Activated naive CD4-positive, alpha-beta T cell treated with anti-CD3 and anti-CD28 coated beads, Interleukin-2, amount 50 U/mL, for 72 hours (primary cell): ENCODE results near the gene MYRIP. TPM values are rescaled to one million over a fixed set of nuclear protein-coding genes. Genes with fewer than 3 reads are reported as not detected.

Experiments
- ATAC-seq, 2 donors: fragments of 150-1000 bp; cut with Tn5 transposase; 2 replicates each; pipeline ENCODE4 v1.10.0; 2021; ENCODE audit warnings: mild to moderate bottlenecking in 2 of 2, moderate library complexity in 2 of 2
- DNase-seq, 2 donors: peaks; one replicate each; pipeline ENCODE4 v3.0.0; 2021 to 2022; ENCODE audit warnings: low spot score in 2 of 2
- H3K27ac Mint-ChIP-seq, 2 donors: one replicate each; pipeline ENCODE4 v1.8.0; 2022; ENCODE audit warnings: mild to moderate bottlenecking in 2 of 2, mixed read lengths in 2 of 2
- H3K36me3 Mint-ChIP-seq, 2 donors: one replicate each; pipeline ENCODE4 v1.8.0; 2022; ENCODE audit warnings: mixed read lengths in 2 of 2
- H3K9me3 Mint-ChIP-seq, 2 donors: one replicate each; pipeline ENCODE4 v1.8.0; 2022; ENCODE audit warnings: mixed read lengths in 2 of 2
- total RNA-seq, 2 donors: library from RNA; stranded (reverse); gene quantifications; one replicate each; pipeline ENCODE4 v1.2.3, GENCODE V29; 2022

MYRIP gene
- total RNA-seq, 2 donors from 2014 or later, result not detected

GRCh38 chr3:40185029-40185695, 375.8 kb downstream of the MYRIP start:
- DNase-seq (no peak), ATAC-seq (no peak)
- H3K9me3 Mint-ChIP-seq, result no peaks in the 10 kb centered on the region
- no peaks in the 10 kb centered on the region for H3K36me3 Mint-ChIP-seq
- H3K27ac Mint-ChIP-seq, result no peak overlapping the region

GRCh38 chr3:40186508-40186907, 377.1 kb downstream of the MYRIP start:
- Mint-ChIP-seq H3K36me3 (no peaks in the 10 kb centered on the region), H3K27ac (no peak overlapping the region), H3K9me3 (no peaks in the 10 kb centered on the region)
- DNase-seq (no peak), ATAC-seq (no peak)

- no peak for ATAC-seq
- Mint-ChIP-seq H3K9me3 (no peaks in the 10 kb centered on the region), H3K36me3 (no peaks in the 10 kb centered on the region), H3K27ac (peak overlapping the region in 1 of 2 donors; percentile 10)
- DNase-seq, result no peak
Measured at GRCh38 chr3:40187945-40188344, 378.5 kb downstream of the MYRIP start.

GRCh38 chr3:40189118-40189517, 379.7 kb downstream of the MYRIP start:
- no peaks in the 10 kb centered on the region for H3K36me3 Mint-ChIP-seq
- H3K9me3 Mint-ChIP-seq, result no peaks in the 10 kb centered on the region
- DNase-seq, result no peak
- no peak for ATAC-seq
- H3K27ac Mint-ChIP-seq, result no peak overlapping the region

GRCh38 chr3:40190056-40190455, 380.6 kb downstream of the MYRIP start:
- DNase-seq (no peak), ATAC-seq (no peak)
- Mint-ChIP-seq H3K27ac (no peak overlapping the region), H3K36me3 (no peaks in the 10 kb centered on the region), H3K9me3 (no peaks in the 10 kb centered on the region)

GRCh38 chr3:40191251-40191650, 381.8 kb downstream of the MYRIP start:
- Mint-ChIP-seq H3K27ac (no peak overlapping the region), H3K36me3 (no peaks in the 10 kb centered on the region), H3K9me3 (no peaks in the 10 kb centered on the region)
- ATAC-seq (no peak), DNase-seq (no peak)

GRCh38 chr3:40191850-40192448, 382.5 kb downstream of the MYRIP start:
- no peak overlapping the region for H3K27ac Mint-ChIP-seq
- no peaks in the 10 kb centered on the region for H3K9me3 Mint-ChIP-seq
- peak in 1 of 2 donors; percentile 43 for ATAC-seq
- peak in 1 of 2 donors; percentile 59 for DNase-seq
- H3K36me3 Mint-ChIP-seq, result no peaks in the 10 kb centered on the region

- no peak for DNase-seq
- H3K27ac Mint-ChIP-seq, result no peak overlapping the region
- no peak for ATAC-seq
- no peaks in the 10 kb centered on the region for H3K36me3 Mint-ChIP-seq
- H3K9me3 Mint-ChIP-seq, result no peaks in the 10 kb centered on the region
Measured at GRCh38 chr3:40192628-40193027, 383.2 kb downstream of the MYRIP start.

GRCh38 chr3:40196966-40197365, 387.6 kb downstream of the MYRIP start:
- Mint-ChIP-seq H3K9me3 (no peaks in the 10 kb centered on the region), H3K36me3 (no peaks in the 10 kb centered on the region), H3K27ac (no peak overlapping the region)
- ATAC-seq (no peak), DNase-seq (no peak)

GRCh38 chr3:40200692-40201316, 391.4 kb downstream of the MYRIP start:
- Mint-ChIP-seq H3K36me3 (no peaks in the 10 kb centered on the region), H3K27ac (no peak overlapping the region), H3K9me3 (no peaks in the 10 kb centered on the region)
- ATAC-seq (no peak), DNase-seq (no peak)

GRCh38 chr3:40201770-40202169, 392.4 kb downstream of the MYRIP start:
- no peak for ATAC-seq
- Mint-ChIP-seq H3K36me3 (no peaks in the 10 kb centered on the region), H3K27ac (no peak overlapping the region), H3K9me3 (no peaks in the 10 kb centered on the region)
- DNase-seq, result no peak

- DNase-seq (no peak), ATAC-seq (no peak)
- no peak overlapping the region for H3K27ac Mint-ChIP-seq
- no peaks in the 10 kb centered on the region for H3K36me3 Mint-ChIP-seq
- H3K9me3 Mint-ChIP-seq, result no peaks in the 10 kb centered on the region
Measured at GRCh38 chr3:40206522-40206921, 397.1 kb downstream of the MYRIP start.

- no peak for DNase-seq
- ATAC-seq, result no peak
Measured at GRCh38 chr3:40207796-40208195, 398.4 kb downstream of the MYRIP start.

GRCh38 chr3:40208251-40208650, 398.8 kb downstream of the MYRIP start:
- Mint-ChIP-seq H3K36me3 (no peaks in the 10 kb centered on the region), H3K27ac (no peak overlapping the region), H3K9me3 (no peaks in the 10 kb centered on the region)
- DNase-seq, result no peak
- ATAC-seq, result no peak

More at GRCh38 chr3:40207796-40208195, 398.4 kb downstream of the MYRIP start:
- Mint-ChIP-seq H3K9me3 (no peaks in the 10 kb centered on the region), H3K27ac (no peak overlapping the region), H3K36me3 (no peaks in the 10 kb centered on the region)

- Mint-ChIP-seq H3K27ac (no peak overlapping the region), H3K36me3 (no peaks in the 10 kb centered on the region), H3K9me3 (no peaks in the 10 kb centered on the region)
- DNase-seq, result no peak
- ATAC-seq, result no peak
Measured at GRCh38 chr3:40211579-40211978, 402.2 kb downstream of the MYRIP start.

- no peak for DNase-seq
- ATAC-seq, result no peak
- H3K27ac Mint-ChIP-seq, result no peak overlapping the region
- H3K36me3 Mint-ChIP-seq, result no peaks in the 10 kb centered on the region
- no peaks in the 10 kb centered on the region for H3K9me3 Mint-ChIP-seq
Measured at GRCh38 chr3:40213556-40213955, 404.1 kb downstream of the MYRIP start.

- H3K9me3 Mint-ChIP-seq, result no peaks in the 10 kb centered on the region
- no peak overlapping the region for H3K27ac Mint-ChIP-seq
- DNase-seq (no peak), ATAC-seq (no peak)
- no peaks in the 10 kb centered on the region for H3K36me3 Mint-ChIP-seq
Measured at GRCh38 chr3:40215015-40215414, 405.6 kb downstream of the MYRIP start.

- no peak overlapping the region for H3K27ac Mint-ChIP-seq
- DNase-seq (no peak), ATAC-seq (no peak)
- H3K36me3 Mint-ChIP-seq, result no peaks in the 10 kb centered on the region
- no peaks in the 10 kb centered on the region for H3K9me3 Mint-ChIP-seq
Measured at GRCh38 chr3:40216471-40216870, 407.1 kb downstream of the MYRIP start.
